NT2/D1 (cell line): ENCODE measurements around the gene CACNA2D1.

Experiments
- SUZ12 ChIP-seq: IDR thresholded peaks from 2 replicates; pipeline ENCODE4 v1.6.1; 2011; ENCODE audit not compliant: insufficient read length, insufficient read depth; ENCODE audit errors: extremely low read depth
- YY1 ChIP-seq: IDR thresholded peaks from 2 replicates; pipeline ENCODE4 v1.6.1; 2011; ENCODE audit not compliant: insufficient read length, insufficient read depth
- ZNF274 ChIP-seq: IDR thresholded peaks from 2 replicates; pipeline ENCODE4 v1.6.1; 2011; ENCODE audit warnings: mild to moderate bottlenecking, low read depth, low read length

DNA sequence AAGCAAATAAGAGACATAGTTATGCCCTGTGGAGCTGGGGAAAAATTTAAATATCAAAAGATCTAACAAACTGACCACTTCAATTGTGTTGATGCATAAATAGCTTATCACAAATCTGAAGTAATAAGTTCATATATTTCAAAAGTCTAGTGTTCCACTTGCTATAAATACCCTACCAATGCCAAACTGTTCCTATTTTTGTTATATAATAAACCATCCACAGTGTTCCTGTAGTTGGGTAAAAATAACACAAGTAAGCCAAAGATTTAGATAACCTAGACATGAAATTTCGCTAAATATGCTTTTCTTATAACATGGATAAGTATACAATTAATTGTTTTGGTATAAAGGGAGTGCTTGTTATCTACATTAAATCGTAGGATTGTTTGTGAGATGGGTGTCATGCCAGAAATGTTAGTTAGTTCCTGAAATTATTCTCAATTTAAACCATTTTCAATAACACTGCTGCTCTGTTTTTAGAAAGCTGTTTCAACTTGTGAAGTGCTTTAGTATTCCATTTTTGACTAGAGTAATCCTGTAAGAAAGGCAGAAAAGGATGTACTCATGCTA is 85.5 kb downstream of the CACNA2D1 start:
- TF ChIP-seq ZNF274: no peak
- TF ChIP-seq YY1: no peak
- TF ChIP-seq SUZ12: no peak
